ENCODE data around the gene YWHAB.
A peak's percentile ranks its signal among the peaks of the same experiment; 100 is the strongest.
"Not testable (repeated sequence)": the region's sequence is repeated elsewhere in the genome, so short reads cannot be mapped to it uniquely, and the experiment has no call there.

YWHAB gene

GRCh38 chr20:44866703-44867335 lies 18.7 kb upstream of the YWHAB start:
- DNase-seq (ENCODE audit: low read depth in 3 of 3): no peak

- no peak for DNase-seq (ENCODE audit: low read depth in 3 of 3)
These were observed 16.0 kb upstream of the YWHAB start for GRCh38 chr20:44869471-44869870.

- DNase-seq (ENCODE audit: low read depth in 3 of 3): not testable (repeated sequence)
These were observed 3.1 kb upstream of the YWHAB start for GRCh38 chr20:44882360-44882759.

GRCh38 chr20:44883214-44883902 lies 2.1 kb upstream of the YWHAB start:
- no peak for DNase-seq (ENCODE audit: low read depth in 3 of 3)

- no peak for DNase-seq (ENCODE audit: low read depth in 3 of 3)
These were observed 556 bp upstream of the YWHAB start for GRCh38 chr20:44884907-44885391.

GRCh38 chr20:44886266-44886651 lies 754 bp downstream of the YWHAB start:
- no peak for DNase-seq (ENCODE audit: low read depth in 3 of 3)

GRCh38 chr20:44886828-44887227 lies 1.3 kb downstream of the YWHAB start:
- no peak for DNase-seq (ENCODE audit: low read depth in 3 of 3)

GRCh38 chr20:44887466-44887865 lies 2.0 kb downstream of the YWHAB start:
- no peak for DNase-seq (ENCODE audit: low read depth in 3 of 3)

- DNase-seq (ENCODE audit: low read depth in 3 of 3): no peak
These were observed 3.0 kb downstream of the YWHAB start for GRCh38 chr20:44888226-44889103.

- no peak for DNase-seq (ENCODE audit: low read depth in 3 of 3)
These were observed 6.3 kb downstream of the YWHAB start for GRCh38 chr20:44891826-44892225.

- DNase-seq (ENCODE audit: low read depth in 3 of 3): no peak
These were observed 9.5 kb downstream of the YWHAB start for GRCh38 chr20:44894959-44895358.

- no peak for DNase-seq (ENCODE audit: low read depth in 3 of 3)
These were observed 11.1 kb downstream of the YWHAB start for GRCh38 chr20:44896583-44896982.

GRCh38 chr20:44897133-44897532 lies 11.6 kb downstream of the YWHAB start:
- DNase-seq (ENCODE audit: low read depth in 3 of 3): no peak

GRCh38 chr20:44900231-44900854 lies 14.8 kb downstream of the YWHAB start:
- no peak for DNase-seq (ENCODE audit: low read depth in 3 of 3)

- DNase-seq (ENCODE audit: low read depth in 3 of 3): no peak
These were observed 16.5 kb downstream of the YWHAB start for GRCh38 chr20:44901974-44902373.

GRCh38 chr20:44904377-44904776 lies 18.9 kb downstream of the YWHAB start:
- DNase-seq (ENCODE audit: low read depth in 3 of 3): no peak

GRCh38 chr20:44908987-44909871 lies 23.7 kb downstream of the YWHAB start:
- no peak for DNase-seq (ENCODE audit: low read depth in 3 of 3)

GRCh38 chr20:44909872-44910689 lies 24.6 kb downstream of the YWHAB start, which contains the start of gene PABPC1L:
PABPC1L (plus strand) TSS chr20:44910060; CDS start chr20:44910144, 84 bp downstream.
- DNase-seq (ENCODE audit: low read depth in 3 of 3): peak; percentile 59 to 77 (median 70)

- DNase-seq (ENCODE audit: low read depth in 3 of 3): no peak
These were observed 25.3 kb downstream of the YWHAB start for GRCh38 chr20:44910690-44911262.
